Measurements from ENCODE around the gene HTT-AS. TPM values are rescaled to one million over a fixed set of nuclear protein-coding genes. Genes with fewer than 3 reads are reported as not detected.

The HTT-AS gene
- total and polyA plus RNA-seq, 2 of the 13 experiments (the other 11 are each of a cell fraction or from before 2014, with no cell fraction given): not detected

GRCh38 chr4:3073158-3074077 lies 920 bp downstream of the HTT-AS start (continued):
- TF ChIP-seq HOMEZ (CRISPR knock-in tag; IDR thresholded peaks at IDR 0.05; ENCODE audit: low read depth) (no peak), ZNF839 (CRISPR knock-in tag; IDR thresholded peaks at IDR 0.05; ENCODE audit: borderline replicate concordance) (no peak), ZNF142 (CRISPR knock-in tag; IDR thresholded peaks at IDR 0.05) (peak; percentile 24; the same call in 1 of the 2 replicates), ZNF7 (CRISPR knock-in tag; IDR thresholded peaks at IDR 0.05) (no peak), PRDM10 (CRISPR knock-in tag; IDR thresholded peaks at IDR 0.05; ENCODE audit: low read depth) (0 out of 2 replicates have a peak, but pooled peaks have one; percentile 28), ETV5 (CRISPR knock-in tag; IDR thresholded peaks at IDR 0.05; ENCODE audit: borderline replicate concordance) (peak; percentile 32; the same call in 1 of the 2 replicates), ZNF547 (CRISPR knock-in tag; IDR thresholded peaks at IDR 0.05) (no peak), FOXK1 (CRISPR knock-in tag; IDR thresholded peaks at IDR 0.05; ENCODE audit: borderline replicate concordance, low read depth) (peak; percentile 31; the same call in 1 of the 2 replicates), FOXC1 (CRISPR knock-in tag; IDR thresholded peaks at IDR 0.05; ENCODE audit: borderline replicate concordance) (no peak), SAP130 (CRISPR knock-in tag; IDR thresholded peaks at IDR 0.05; ENCODE audit: low read depth) (peak; percentile 69), CTCF (CRISPR knock-in tag; IDR thresholded peaks at IDR 0.05) (peak; percentile 48; the same call in 1 of the 2 replicates), ZNF235 (CRISPR knock-in tag; IDR thresholded peaks at IDR 0.05; ENCODE audit: borderline replicate concordance) (0 out of 2 replicates have a peak, but pooled peaks have one; percentile 59), TBX3 (IDR thresholded peaks at IDR 0.05; ENCODE audit: borderline replicate concordance) (no peak), HNF4A (CRISPR knock-in tag; IDR thresholded peaks at IDR 0.05) (peak; percentile 93), ZNF501 (CRISPR knock-in tag; IDR thresholded peaks at IDR 0.05) (no peak)
